Stomach smooth muscle (tissue), 2 donors: ENCODE results near the gene TNFRSF12A.

Source experiments
- H3K27ac ChIP-seq: one replicate; pipeline ENCODE4 v1.7.0; 2013; ENCODE audit warnings: mild to moderate bottlenecking, low read length, inconsistent platforms
- H3K27me3 ChIP-seq, 2 donors: one replicate each; pipeline ENCODE4 v1.7.0; 2013; ENCODE audit warnings: low read length in 2 of 2; ENCODE audit not compliant: insufficient read depth in 2 of 2, control insufficient read depth in 1 of 2
- H3K36me3 ChIP-seq, 2 donors: one replicate each; pipeline ENCODE4 v1.7.0; 2013; ENCODE audit warnings: low read length in 2 of 2; ENCODE audit not compliant: control insufficient read depth in 2 of 2, insufficient read depth in 2 of 2
- H3K4me1 ChIP-seq: one replicate; pipeline ENCODE4 v1.7.0; 2013; ENCODE audit warnings: low read length; ENCODE audit not compliant: control insufficient read depth, insufficient read depth
- H3K4me3 ChIP-seq, 2 donors: one replicate each; pipeline ENCODE4 v1.7.0; 2013; ENCODE audit warnings: low read length in 2 of 2
- H3K9ac ChIP-seq, 2 donors: one replicate each; pipeline ENCODE4 v1.7.0; 2013; ENCODE audit warnings: low read length in 2 of 2, mild to moderate bottlenecking in 1 of 2
- H3K9me3 ChIP-seq, 2 donors: one replicate each; pipeline ENCODE4 v1.7.0; 2013; ENCODE audit warnings: low read length in 2 of 2; ENCODE audit not compliant: control insufficient read depth in 2 of 2
- donor health status: healthy.
- donor health status: Pancreatic carcinoma.

TNFRSF12A gene

GRCh38 chr16:3001316-3001715, 18.9 kb upstream of the TNFRSF12A start:
- H3K27ac ChIP-seq: no peak overlapping the region
- peaks cover 7% of the 10 kb centered on the region for H3K4me1 ChIP-seq
- no peaks in the 10 kb centered on the region for H3K36me3 ChIP-seq
- peaks cover 10 to 11% of the 10 kb centered on the region in 2 donors for H3K27me3 ChIP-seq
- H3K9me3 ChIP-seq: no peaks in the 10 kb centered on the region
- H3K4me3 ChIP-seq: no peak overlapping the region
- H3K9ac ChIP-seq: no peak overlapping the region

GRCh38 chr16:3003582-3004270, 16.4 kb upstream of the TNFRSF12A start:
- H3K27me3 ChIP-seq: peaks cover 29 to 32% of the 10 kb centered on the region in 2 donors
- H3K36me3 ChIP-seq: no peaks in the 10 kb centered on the region
- no peak overlapping the region for H3K9ac ChIP-seq
- H3K27ac ChIP-seq: no peak overlapping the region
- peaks cover 10% of the 10 kb centered on the region for H3K4me1 ChIP-seq
- H3K9me3 ChIP-seq: no peaks in the 10 kb centered on the region
- H3K4me3 ChIP-seq: peak overlapping the region in 1 of 2 donors; percentile 44

- H3K4me1 ChIP-seq: peaks cover 10% of the 10 kb centered on the region
- peaks cover 34% of the 10 kb centered on the region in 2 donors for H3K27me3 ChIP-seq
- H3K4me3 ChIP-seq: no peak overlapping the region
- H3K9me3 ChIP-seq: no peaks in the 10 kb centered on the region
- no peak overlapping the region for H3K9ac ChIP-seq
- no peaks in the 10 kb centered on the region for H3K36me3 ChIP-seq
- no peak overlapping the region for H3K27ac ChIP-seq
These were observed 15.8 kb upstream of the TNFRSF12A start for GRCh38 chr16:3004319-3004718.

GRCh38 chr16:3004781-3005284, 15.3 kb upstream of the TNFRSF12A start:
- Histone ChIP-seq H3K4me3 (peak overlapping the region in 1 of 2 donors; percentile 40), H3K27ac (no peak overlapping the region), H3K4me1 (peaks cover 10% of the 10 kb centered on the region), H3K36me3 (no peaks in the 10 kb centered on the region), H3K9ac (no peak overlapping the region), H3K9me3 (no peaks in the 10 kb centered on the region), H3K27me3 (peaks cover 36 to 39% of the 10 kb centered on the region in 2 donors)

GRCh38 chr16:3007059-3007956, 12.9 kb upstream of the TNFRSF12A start:
- Histone ChIP-seq H3K27me3 (peaks cover 44 to 54% of the 10 kb centered on the region in 2 donors), H3K4me3 (no peak overlapping the region), H3K36me3 (no peaks in the 10 kb centered on the region), H3K9ac (no peak overlapping the region), H3K4me1 (peaks cover 10% of the 10 kb centered on the region), H3K27ac (no peak overlapping the region), H3K9me3 (no peaks in the 10 kb centered on the region)

GRCh38 chr16:3007957-3008689, 12.0 kb upstream of the TNFRSF12A start:
- Histone ChIP-seq H3K4me1 (peaks cover 10% of the 10 kb centered on the region), H3K27ac (no peak overlapping the region), H3K4me3 (no peak overlapping the region), H3K36me3 (no peaks in the 10 kb centered on the region), H3K9me3 (no peaks in the 10 kb centered on the region), H3K27me3 (peaks cover 50 to 60% of the 10 kb centered on the region in 2 donors), H3K9ac (no peak overlapping the region)

GRCh38 chr16:3008690-3009037, 11.5 kb upstream of the TNFRSF12A start:
- Histone ChIP-seq H3K4me1 (peaks cover 8% of the 10 kb centered on the region), H3K27ac (no peak overlapping the region), H3K9ac (no peak overlapping the region), H3K27me3 (peaks cover 50 to 66% of the 10 kb centered on the region in 2 donors), H3K4me3 (no peak overlapping the region), H3K36me3 (no peaks in the 10 kb centered on the region), H3K9me3 (no peaks in the 10 kb centered on the region)

- peaks cover 54 to 72% of the 10 kb centered on the region in 2 donors for H3K27me3 ChIP-seq
- no peak overlapping the region for H3K4me3 ChIP-seq
- H3K4me1 ChIP-seq: peaks cover 5% of the 10 kb centered on the region
These were observed 10.4 kb upstream of the TNFRSF12A start for GRCh38 chr16:3009568-3010390.

GRCh38 chr16:3010510-3010909, 9.7 kb upstream of the TNFRSF12A start:
- H3K27ac ChIP-seq: no peak overlapping the region
- H3K9me3 ChIP-seq: no peaks in the 10 kb centered on the region
- H3K27me3 ChIP-seq: peaks cover 51 to 69% of the 10 kb centered on the region in 2 donors
- H3K9ac ChIP-seq: no peak overlapping the region
- no peak overlapping the region for H3K4me3 ChIP-seq
- no peaks in the 10 kb centered on the region for H3K36me3 ChIP-seq
- peaks cover 3% of the 10 kb centered on the region for H3K4me1 ChIP-seq

More at GRCh38 chr16:3009568-3010390, 10.4 kb upstream of the TNFRSF12A start:
- no peak overlapping the region for H3K27ac ChIP-seq
- H3K9ac ChIP-seq: no peak overlapping the region
- no peaks in the 10 kb centered on the region for H3K9me3 ChIP-seq
- no peaks in the 10 kb centered on the region for H3K36me3 ChIP-seq

- Histone ChIP-seq H3K4me1 (peaks cover 3% of the 10 kb centered on the region), H3K4me3 (no peak overlapping the region), H3K27ac (no peak overlapping the region), H3K9me3 (no peaks in the 10 kb centered on the region), H3K27me3 (peaks cover 44 to 61% of the 10 kb centered on the region in 2 donors), H3K36me3 (no peaks in the 10 kb centered on the region), H3K9ac (no peak overlapping the region)
These were observed 7.9 kb upstream of the TNFRSF12A start for GRCh38 chr16:3012246-3012645.
